ENCODE measurements around the gene TSPAN12.
"Not testable (repeated sequence)": the region's sequence is repeated elsewhere in the genome, so short reads cannot be mapped to it uniquely, and the experiment has no call there.

TSPAN12 gene, protein sequence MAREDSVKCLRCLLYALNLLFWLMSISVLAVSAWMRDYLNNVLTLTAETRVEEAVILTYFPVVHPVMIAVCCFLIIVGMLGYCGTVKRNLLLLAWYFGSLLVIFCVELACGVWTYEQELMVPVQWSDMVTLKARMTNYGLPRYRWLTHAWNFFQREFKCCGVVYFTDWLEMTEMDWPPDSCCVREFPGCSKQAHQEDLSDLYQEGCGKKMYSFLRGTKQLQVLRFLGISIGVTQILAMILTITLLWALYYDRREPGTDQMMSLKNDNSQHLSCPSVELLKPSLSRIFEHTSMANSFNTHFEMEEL

DNA sequence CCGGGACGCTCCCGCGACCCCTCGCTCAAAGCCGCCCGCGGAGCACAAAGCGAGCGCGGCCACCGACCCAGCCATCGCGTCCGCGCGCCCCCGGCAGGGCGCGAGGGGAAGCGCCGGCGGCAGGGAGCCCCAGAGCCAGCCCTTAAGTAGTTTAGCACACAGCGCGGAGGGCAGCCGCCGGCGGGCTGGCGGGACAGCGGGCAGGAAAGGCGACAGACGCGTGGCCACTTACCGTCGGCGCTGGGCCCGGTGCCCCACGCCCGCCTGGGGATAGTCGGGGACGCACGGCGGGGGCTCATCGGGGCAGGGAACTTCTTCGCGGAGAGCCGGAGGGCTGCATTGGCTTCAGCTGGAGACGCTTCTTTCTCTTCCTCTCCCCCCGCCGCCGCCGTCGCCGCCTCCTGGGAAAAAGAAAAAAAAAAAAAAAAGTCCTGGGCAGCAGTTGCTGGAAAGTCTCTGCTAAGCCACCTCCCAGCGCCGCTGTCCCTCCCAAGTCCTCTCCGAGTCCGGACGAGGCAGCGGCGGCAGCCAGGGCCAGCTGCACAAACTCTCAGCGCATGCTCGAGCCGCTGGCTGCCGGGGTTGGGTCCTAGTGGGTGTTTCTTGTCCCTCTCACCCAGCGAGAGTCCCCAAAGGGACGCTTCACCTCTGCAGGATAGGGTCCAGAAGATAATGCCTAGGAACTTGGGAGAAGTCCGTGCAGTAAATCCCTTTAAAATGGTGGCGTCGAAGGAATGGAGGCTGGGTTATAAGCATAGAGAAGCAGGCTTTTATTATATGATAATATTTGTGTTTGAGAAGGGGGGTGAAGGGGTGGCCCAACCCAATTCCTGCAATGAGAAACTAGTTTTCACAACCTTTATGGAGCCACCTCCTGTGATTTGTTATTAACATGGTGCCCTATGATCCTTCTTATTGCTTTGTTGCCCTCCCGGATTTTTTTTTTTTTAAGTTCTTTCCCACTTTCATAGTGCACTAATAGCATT is at the start of gene TSPAN12:
Gene TSPAN12, minus strand, starts transcription at position 557 of the 986 bp plus-strand sequence. CDS start 1,381 bp downstream, outside the sequence.
- DNase-seq, result peak; percentile 24

DNA sequence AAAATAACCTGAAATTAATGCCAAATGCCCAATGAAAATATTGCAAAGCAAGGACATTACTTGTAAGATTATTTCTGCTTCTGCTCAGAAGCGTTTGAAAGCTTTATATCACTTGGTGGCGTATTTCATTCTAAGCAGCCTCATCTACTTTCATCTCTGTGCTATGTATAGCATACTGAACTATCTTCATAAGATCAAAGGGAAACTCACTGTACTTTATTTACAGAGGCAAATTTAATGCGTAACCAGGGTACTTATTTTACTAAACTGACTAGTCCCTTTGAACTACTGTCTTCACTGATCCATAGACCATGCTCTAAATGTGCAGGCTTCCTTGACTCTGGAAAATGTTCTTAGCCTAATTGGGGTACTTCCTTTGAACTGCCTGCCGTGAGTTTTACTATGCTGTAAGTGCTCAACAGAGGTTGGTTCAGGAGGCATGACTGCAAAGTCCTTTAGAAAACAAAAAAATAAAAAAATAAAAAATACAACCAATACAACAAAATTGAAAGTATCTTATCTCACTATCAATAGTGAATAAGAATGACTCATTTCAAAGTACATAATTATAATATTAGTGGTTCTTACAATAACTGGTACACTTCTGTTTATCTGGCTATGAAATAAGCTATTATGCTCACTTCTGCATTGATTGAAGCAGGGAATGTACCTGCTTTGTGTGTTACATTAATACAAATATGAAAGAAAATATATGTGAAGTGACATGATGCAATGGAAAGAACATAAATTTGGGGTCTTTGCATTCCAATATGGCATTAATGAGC is 41.0 kb upstream of the TSPAN12 start:
- DNase-seq, result no peak

DNA sequence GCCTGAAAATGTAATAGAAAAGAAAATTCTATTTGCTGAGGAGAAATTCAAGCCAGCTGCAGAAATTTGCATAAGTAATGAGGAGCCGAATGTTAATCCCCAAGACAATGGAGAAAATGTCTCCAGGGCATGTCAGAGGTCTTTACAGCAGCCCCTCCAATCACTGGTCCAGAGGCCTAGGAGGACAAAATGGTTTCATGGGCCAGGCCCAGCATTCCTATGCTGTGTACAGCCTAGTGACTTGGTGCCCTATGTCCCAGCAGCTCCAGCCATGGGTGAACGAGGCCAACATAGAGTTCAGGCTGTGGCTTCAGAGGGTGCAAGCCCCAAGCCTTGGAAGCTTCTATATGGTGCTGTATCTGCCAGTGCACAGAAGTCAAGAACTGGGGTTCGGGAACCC is 37.3 kb upstream of the TSPAN12 start:
- not testable (repeated sequence) for DNase-seq

DNA sequence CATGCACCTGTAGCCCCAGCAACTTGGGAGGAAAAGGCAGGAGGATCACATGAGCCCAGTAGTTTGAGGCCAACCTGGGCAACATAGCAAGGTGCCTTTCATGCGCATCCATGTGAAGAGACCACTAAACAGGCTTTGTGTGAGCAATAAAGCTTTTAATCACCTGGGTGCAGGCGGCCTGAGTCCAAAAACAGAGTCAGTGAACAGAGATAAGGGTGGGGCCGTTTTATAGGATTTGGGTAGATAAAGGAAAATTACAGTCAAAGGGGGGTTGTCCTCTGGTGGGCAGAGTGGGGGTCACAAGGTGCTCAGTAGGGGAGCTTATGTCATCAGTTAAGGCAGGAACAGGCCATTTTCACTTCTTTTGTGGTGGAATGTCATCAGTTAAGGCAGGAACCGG is 27.7 kb upstream of the TSPAN12 start:
- DNase-seq, result not testable (repeated sequence)

DNA sequence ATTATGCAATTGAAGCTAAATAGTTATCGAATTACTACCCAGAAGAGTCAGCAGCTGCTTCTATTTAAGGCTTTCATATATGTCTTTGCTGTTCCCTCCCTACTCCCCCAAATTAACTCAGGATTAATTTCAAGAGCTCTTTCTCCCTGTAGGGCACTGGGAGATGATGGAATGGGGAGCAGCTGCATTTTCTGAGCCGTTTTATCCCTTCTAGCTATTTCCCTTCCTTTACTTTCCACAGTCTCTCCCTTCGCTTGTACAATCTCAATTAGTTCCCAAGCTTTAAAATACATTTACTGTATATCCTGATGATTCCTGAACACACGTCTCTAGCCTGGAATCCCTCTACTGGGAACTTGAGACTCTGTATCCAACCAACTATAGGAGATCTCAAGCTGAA is 19.8 kb upstream of the TSPAN12 start:
- no peak for DNase-seq

DNA sequence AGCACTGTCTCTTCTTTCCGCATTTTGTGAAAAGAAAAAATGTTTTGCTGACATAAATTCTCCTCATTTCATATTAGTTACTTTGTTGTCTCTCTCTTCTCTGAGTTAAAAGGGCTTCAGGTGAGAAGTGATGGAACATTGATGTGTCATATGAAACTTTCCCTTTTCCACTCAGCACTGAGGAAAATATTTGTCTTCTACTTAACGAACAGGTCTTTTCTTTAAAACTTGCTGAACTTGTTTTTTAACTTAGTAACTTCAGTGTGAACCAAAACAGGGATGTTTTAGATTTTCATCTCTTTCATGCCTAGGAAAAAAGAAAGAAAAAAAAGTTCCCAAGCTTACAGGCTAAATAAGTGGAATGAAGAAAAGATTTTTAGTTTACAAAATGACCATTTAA is 19.0 kb upstream of the TSPAN12 start:
- DNase-seq, result no peak

DNA sequence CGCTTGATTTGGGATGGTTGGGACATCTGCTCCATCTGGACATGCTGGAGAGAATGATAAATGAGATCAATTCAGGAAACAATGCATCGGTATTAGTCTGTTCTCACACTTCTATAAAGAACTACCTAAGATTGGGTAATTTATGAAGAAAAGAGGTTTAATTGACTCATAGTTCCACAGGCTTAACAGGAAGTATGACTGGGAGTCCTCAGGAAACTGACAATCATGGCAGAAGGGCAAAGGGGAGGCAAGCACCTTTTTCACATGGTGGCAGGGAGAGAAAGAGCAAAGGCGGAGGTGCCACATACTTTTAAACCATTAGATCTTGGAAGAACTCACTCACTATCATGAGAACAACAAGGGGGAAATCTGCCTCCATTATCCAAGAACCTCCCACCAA is 16.8 kb upstream of the TSPAN12 start:
- no peak for DNase-seq

DNA sequence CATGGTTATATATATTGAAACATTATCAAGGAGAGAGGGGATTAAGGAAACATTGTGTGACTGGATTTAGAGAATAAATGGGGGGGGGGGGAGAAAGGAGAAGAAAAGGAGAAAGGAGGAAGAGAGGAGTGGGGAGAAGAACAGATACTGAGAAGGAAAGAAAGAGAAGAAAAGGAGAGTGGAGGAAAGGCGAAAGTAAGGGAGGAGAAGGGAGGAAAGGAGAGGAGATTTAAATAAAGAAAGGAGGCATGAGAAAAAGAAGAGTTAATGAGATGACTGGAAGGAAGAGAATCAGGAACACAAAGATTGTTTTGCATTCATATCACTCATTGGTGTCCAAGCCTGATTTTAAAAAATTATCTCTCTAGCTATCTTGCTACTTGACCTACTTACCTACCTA is 16.1 kb upstream of the TSPAN12 start:
- no peak for DNase-seq

DNA sequence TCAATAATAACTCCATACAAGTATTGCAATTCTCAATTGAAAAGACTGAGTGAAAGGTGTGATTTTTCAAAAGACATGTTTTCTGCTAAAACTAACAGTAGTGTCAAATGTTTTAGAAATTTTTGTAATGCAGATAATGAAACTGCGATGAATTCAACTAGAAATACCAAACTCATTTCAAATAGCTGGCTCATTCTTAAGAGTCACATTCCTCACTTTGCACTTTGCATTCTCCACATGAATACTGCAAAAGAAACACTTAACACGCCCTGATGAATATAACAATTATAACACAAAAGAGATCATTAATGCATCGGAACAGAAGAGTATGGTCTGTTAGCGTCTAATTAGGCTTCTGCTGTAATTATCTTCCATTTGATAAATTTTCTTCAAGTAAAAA is 15.5 kb upstream of the TSPAN12 start:
- no peak for DNase-seq

DNA sequence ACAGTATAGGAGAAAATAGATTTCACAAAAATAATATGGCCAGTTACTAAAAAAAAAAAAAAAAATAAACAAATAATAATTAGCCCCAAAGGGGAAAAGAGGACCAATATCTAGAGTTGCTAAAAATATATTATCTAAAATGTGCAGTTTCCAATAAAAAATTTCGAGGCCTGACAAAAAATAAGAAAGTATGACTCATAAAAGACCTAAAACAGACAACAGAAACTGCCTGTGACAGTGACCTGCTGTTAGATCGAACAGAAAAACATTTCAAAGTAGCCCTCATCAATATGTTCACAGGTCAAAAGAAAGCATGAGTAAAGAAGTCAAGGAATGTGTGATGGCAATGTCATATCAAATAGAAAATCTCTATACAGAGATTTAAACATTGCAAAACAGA is 11.8 kb upstream of the TSPAN12 start:
- no peak for DNase-seq

DNA sequence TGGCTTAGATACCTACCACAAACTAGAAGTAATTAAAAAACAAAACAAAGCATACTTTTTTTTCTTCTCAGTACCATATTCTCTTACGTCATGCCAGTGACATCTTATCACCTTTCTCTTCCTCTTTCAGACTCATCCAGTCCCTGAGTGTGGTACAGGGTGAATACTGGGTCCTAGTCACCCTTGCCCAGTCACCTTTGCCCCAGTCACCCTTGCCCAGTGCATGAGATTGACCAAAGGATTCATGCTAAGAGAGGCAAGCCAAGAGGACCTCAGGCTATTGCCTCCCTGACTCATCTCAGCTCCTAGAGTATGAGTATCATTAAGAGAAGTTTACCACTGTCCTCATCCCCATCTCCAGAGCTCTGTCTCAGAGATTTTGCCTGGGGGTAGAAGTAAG is 10.0 kb upstream of the TSPAN12 start:
- DNase-seq, result no peak

DNA sequence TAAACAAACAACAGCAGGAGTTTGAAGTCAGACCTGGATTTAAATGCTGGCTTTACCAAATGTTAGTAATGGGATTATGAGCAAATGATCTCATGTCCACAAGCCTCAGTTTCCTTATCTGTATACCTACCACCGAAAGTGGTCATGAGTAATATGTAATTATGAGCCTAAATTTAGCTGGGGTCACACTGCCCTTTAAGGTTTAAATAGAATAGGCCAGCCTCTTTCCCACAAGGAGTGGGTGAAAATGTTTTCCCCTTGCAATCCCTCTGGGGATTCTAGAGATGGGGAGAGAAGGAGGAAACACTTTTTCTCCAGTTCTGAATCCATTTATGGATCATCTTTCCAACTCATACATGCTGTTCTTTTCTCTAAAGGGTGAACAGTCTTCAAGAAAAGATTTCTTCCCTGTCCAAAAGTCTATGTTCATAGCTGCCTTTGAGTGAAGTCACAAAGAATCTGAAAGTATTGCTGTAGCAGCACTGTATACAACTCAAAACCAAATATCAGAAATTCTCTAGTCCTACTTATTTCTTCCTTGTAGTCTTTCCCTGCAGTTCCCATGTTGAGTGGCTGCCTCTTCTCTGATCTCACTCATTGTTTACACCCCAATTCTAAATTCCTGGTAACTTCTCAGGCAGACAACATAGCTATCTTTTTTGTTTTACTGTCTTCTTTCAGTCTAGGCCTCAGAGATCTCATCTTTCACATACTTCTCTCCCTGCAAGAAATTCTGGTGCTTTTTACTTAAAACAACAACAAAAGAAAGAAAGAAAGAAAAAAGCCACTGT is 7.4 kb upstream of the TSPAN12 start:
- no peak for DNase-seq

DNA sequence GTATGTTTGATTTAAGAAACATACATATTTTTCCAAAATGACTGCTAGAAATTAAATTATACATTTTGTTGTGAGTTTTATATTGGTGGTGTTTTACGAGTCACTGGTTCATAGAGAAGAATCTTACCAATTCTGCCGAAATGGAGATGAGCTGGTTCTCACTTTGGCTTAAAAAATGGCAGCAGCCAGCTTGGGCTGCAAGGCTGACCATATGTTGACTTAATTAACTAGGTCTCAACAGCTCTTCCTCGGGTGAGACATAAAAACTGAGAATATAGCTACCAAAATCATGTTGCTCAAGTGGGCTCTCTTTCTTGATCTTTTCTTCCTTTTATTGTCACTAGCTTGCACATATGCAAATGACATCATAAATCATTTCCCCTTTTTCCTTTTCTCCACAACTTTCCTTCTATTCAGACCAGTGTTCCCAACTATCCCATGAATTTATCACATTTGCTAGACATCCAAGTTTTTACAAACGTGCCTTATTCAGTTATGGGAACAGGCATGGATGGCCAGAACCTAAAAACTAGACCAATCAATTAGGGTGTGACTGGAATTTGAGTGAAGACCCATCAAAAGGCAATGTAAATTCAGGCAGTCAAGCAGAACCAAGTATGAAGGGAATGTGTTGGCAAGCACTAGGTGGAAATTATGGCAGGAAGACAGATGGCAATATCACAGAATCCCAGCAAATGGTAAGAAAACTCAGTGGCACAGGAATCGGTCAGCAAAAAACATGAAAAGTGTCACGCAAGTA is 6.4 kb upstream of the TSPAN12 start:
- DNase-seq, result no peak

DNA sequence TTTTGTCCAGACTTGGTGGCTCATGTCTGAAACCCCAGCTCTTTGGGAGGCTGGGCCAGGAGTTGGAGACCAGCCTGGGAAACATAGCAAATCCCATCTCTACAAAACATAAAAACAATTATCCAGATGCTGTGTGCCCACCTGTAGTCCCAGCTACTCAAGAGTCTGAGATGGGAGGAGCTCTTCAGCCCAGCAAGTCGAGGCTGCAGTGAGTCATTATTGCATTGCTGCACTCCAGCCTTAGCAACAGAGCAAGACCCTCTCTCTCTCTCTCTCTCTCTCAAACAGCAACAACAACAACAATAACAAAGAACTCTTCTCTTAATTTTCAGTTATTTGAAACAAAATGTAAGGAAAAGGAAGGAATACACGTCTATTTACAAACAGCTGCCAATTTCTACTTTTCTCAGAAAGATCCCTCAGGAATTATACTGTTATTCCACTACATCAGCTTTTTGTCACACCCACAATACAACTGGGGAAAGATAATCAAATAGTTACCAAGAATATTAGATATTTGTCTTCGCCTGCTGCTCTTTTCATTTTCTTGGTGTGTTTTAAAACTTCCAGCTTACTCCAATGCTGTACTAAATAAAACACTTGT is 5.1 kb upstream of the TSPAN12 start:
- no peak for DNase-seq

DNA sequence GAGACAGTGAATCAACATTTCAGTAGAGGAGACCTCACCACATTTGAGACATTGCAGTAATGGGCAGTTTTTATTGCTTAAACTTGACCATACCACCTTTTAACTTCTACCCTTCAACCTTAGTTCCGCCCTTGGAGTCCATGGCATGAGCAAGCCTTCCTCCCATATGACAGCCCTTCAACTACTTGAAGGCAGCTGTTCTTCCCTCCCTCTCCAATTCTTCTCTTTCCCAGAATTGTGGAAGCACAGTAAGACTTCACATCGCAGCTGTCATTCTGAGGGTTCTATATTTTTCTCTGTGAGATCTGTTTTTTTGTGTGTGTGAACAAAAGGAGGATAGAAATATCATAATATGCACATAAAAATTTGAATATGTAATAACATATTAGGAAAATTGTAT is 2.2 kb upstream of the TSPAN12 start:
- no peak for DNase-seq

DNA sequence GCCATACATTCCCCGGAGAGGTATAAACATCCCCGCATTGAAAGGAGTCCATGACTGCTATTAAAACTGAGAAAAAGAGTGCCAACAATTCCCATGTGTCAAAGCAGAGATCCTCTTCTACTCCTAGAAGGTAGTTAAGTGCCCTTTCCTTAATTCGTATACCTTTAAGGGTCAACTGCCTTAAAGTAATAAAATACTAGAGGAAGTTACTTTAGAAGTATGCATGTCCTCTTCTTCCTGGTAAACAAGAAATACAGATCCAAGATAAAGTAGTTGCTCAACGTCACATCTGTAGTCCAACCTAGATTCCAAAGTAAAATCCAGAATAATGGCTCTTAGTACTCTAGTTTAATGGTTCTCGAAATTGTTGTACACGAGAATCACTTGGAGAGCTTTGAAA is 1.5 kb upstream of the TSPAN12 start:
- DNase-seq, result no peak

DNA sequence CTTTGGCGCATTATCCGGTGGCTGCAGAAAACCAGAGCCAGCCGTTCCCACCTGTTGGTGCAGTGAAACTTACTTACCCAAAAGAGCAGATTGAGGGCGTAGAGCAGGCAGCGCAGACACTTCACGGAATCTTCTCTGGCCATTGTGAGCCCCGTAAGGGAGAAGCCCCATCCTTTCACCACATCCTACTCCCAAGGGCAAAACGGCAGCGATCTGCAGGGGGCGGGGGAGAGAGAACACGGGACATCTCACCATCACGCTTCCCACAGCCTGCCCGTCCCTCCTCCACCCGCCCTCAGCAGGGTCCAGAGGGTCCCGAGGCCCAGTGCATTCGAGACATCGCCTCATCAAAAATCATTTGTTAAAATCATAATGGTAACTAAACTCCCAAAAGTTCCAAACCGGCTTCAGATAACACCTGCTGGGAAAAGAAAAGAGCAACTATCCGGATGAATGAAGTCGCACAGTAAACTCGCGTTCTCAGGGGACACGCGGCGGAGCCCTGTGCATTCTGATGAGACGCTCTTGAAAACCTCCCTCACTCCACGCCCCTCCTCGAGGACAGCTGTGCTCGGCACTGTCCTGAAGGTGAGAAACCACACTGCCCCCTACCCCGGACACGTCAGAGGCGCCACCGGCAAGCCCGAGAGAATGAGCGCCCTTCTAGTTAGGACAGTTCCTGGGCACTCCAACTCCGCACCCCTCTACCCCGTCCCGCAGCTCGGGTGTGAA is 1.2 kb downstream of the TSPAN12 start:
- peak; percentile 1 for DNase-seq

DNA sequence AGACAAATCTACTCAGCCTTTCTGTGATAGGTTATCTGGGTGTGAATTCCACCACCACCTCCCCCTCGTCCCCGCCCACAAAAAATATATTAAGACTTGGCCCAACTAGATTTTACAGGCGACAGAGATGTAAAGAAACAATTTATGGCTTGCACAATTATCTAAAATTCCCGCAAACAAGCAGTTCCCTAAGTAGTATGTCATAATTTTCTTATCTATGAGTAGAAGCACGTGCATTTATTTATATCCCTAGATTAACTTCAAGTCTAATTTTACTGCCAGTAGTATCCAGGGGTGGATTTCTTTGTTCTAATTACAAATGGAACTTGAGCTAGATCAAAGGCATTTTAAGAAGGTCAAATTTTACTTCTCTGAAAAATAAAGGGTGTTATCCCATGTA is 1.7 kb downstream of the TSPAN12 start:
- DNase-seq, result no peak

DNA sequence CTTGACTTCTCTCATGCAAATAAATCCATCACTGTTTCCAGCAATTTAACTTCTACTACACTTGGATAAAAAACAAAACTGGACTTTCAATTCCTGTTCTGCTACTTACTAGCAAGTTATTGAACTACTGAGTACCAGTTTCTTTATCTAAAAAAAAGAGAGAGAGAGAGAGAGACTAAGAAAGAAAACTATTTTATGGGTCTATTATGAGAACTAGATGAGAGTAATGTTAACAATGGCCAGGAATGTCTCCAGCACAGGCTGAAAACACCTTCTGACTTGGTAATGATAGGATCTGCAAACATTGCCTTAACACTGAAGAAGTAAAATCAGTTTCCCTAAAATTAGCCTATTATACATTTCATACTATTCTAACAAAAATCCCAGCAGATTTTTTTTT is 5.2 kb downstream of the TSPAN12 start:
- no peak for DNase-seq

DNA sequence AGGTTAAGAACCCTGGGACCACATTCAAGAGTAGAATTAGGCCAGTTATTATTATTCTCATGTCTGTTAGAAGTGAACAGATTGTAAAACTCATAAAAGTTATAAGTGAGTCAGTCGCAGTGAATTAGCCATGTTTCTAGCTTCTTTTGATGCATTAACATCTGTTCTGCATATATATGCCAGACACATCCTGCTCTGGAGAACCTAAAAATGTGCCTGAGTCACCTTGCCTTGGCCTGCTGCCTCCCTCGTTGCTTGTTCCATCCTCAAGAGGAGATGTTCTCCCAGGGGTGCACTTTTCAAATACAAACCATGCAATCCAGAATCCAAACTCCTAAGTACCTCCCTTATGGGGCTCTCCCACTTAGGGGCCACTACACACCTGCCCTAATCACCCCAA is 14.8 kb downstream of the TSPAN12 start:
- DNase-seq, result no peak

All from activated T-cell treated with anti-CD3 and anti-CD28 coated beads for 4 hours (primary cell).